Raji (cell line): ENCODE measurements around the gene MECP2.

Experiments
- POLR2A ChIP-seq: IDR thresholded peaks from 2 replicates; pipeline ENCODE4 v1.6.1; 2011; ENCODE audit warnings: low read depth, low read length, control low read depth; ENCODE audit not compliant: insufficient read depth

The MECP2 gene

GRCh38 chrX:154058214-154058997 lies 39.1 kb downstream of the MECP2 start:
- no peak for TF ChIP-seq POLR2A

- TF ChIP-seq POLR2A = no peak
Observed at GRCh38 chrX:154057791-154058190, 39.7 kb downstream of the MECP2 start.

GRCh38 chrX:154056770-154057241 lies 40.7 kb downstream of the MECP2 start:
- TF ChIP-seq POLR2A = no peak

- TF ChIP-seq POLR2A = no peak
Observed at GRCh38 chrX:154051201-154051810, 46.2 kb downstream of the MECP2 start.

- no peak for TF ChIP-seq POLR2A
Observed at GRCh38 chrX:154050113-154050495, 47.4 kb downstream of the MECP2 start.

GRCh38 chrX:154049209-154050112 lies 48.1 kb downstream of the MECP2 start:
- no peak for TF ChIP-seq POLR2A

- no peak for TF ChIP-seq POLR2A
Observed at GRCh38 chrX:154048398-154048797, 49.1 kb downstream of the MECP2 start.

- no peak for TF ChIP-seq POLR2A
Observed at GRCh38 chrX:154046940-154047610, 50.4 kb downstream of the MECP2 start.

- no peak for TF ChIP-seq POLR2A
Observed at GRCh38 chrX:154046031-154046781, 51.3 kb downstream of the MECP2 start.

- TF ChIP-seq POLR2A = no peak
Observed at GRCh38 chrX:154044091-154044490, 53.4 kb downstream of the MECP2 start.

GRCh38 chrX:154043003-154043763 lies 54.3 kb downstream of the MECP2 start:
- TF ChIP-seq POLR2A = no peak

GRCh38 chrX:154040863-154041262 lies 56.7 kb downstream of the MECP2 start:
- TF ChIP-seq POLR2A = no peak

- no peak for TF ChIP-seq POLR2A
Observed at GRCh38 chrX:154040307-154040756, 57.2 kb downstream of the MECP2 start.

GRCh38 chrX:154039577-154039976 lies 57.9 kb downstream of the MECP2 start:
- TF ChIP-seq POLR2A = no peak

- TF ChIP-seq POLR2A = no peak
Observed at GRCh38 chrX:154038656-154039055, 58.9 kb downstream of the MECP2 start.
